ENCODE results near the gene WBP4.

DNA sequence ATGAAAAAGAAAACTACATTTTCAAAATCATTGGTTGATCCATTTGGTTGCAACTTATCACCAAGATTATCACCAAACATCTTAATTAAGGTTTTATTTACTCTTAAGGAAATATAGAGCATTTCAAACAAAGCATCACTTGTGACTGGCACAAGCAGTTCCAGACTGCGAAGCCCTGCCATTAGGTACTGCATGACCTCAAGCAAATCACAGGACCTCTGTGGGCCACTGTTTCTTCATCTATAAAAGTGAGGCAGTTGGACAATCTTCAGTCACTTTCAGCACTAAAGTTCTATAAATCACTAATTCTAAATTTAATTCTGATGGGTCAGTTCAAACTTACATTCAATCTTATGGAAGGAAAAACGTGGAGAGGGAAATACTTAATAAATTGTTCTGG, 44.1 kb upstream of the WBP4 start:
- no peak for TF ChIP-seq RAD21 (IDR thresholded peaks at IDR 0.05)
- TF ChIP-seq, protein P1, sequence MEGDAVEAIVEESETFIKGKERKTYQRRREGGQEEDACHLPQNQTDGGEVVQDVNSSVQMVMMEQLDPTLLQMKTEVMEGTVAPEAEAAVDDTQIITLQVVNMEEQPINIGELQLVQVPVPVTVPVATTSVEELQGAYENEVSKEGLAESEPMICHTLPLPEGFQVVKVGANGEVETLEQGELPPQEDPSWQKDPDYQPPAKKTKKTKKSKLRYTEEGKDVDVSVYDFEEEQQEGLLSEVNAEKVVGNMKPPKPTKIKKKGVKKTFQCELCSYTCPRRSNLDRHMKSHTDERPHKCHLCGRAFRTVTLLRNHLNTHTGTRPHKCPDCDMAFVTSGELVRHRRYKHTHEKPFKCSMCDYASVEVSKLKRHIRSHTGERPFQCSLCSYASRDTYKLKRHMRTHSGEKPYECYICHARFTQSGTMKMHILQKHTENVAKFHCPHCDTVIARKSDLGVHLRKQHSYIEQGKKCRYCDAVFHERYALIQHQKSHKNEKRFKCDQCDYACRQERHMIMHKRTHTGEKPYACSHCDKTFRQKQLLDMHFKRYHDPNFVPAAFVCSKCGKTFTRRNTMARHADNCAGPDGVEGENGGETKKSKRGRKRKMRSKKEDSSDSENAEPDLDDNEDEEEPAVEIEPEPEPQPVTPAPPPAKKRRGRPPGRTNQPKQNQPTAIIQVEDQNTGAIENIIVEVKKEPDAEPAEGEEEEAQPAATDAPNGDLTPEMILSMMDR (IDR thresholded peaks at IDR 0.05; ENCODE audit: low read depth, low read length, missing input control): no peak
- TF ChIP-seq, protein P2, sequence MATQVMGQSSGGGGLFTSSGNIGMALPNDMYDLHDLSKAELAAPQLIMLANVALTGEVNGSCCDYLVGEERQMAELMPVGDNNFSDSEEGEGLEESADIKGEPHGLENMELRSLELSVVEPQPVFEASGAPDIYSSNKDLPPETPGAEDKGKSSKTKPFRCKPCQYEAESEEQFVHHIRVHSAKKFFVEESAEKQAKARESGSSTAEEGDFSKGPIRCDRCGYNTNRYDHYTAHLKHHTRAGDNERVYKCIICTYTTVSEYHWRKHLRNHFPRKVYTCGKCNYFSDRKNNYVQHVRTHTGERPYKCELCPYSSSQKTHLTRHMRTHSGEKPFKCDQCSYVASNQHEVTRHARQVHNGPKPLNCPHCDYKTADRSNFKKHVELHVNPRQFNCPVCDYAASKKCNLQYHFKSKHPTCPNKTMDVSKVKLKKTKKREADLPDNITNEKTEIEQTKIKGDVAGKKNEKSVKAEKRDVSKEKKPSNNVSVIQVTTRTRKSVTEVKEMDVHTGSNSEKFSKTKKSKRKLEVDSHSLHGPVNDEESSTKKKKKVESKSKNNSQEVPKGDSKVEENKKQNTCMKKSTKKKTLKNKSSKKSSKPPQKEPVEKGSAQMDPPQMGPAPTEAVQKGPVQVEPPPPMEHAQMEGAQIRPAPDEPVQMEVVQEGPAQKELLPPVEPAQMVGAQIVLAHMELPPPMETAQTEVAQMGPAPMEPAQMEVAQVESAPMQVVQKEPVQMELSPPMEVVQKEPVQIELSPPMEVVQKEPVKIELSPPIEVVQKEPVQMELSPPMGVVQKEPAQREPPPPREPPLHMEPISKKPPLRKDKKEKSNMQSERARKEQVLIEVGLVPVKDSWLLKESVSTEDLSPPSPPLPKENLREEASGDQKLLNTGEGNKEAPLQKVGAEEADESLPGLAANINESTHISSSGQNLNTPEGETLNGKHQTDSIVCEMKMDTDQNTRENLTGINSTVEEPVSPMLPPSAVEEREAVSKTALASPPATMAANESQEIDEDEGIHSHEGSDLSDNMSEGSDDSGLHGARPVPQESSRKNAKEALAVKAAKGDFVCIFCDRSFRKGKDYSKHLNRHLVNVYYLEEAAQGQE (IDR thresholded peaks at IDR 0.05): no peak
- TF ChIP-seq, protein P3, sequence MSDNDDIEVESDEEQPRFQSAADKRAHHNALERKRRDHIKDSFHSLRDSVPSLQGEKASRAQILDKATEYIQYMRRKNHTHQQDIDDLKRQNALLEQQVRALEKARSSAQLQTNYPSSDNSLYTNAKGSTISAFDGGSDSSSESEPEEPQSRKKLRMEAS (IDR thresholded peaks at IDR 0.05): no peak
- no peak for TF ChIP-seq FOXA1 (IDR thresholded peaks at IDR 0.05)
